ENCODE data around the gene SORCS3.

GRCh38 chr10:104657036-104657435 lies 15.9 kb downstream of the SORCS3 start:
- TF ChIP-seq CTCF (conservative IDR thresholded peaks at IDR 0.05; ENCODE audit: low read depth, low read length) (no peak), POLR2A (IDR thresholded peaks at IDR 0.05; ENCODE audit: low read depth, low read length) (no peak), RFX5 (IDR thresholded peaks at IDR 0.05; ENCODE audit: low read depth, low read length) (no peak), CEBPB (IDR thresholded peaks at IDR 0.05; ENCODE audit: low read depth, low read length) (no peak), FOS (IDR thresholded peaks at IDR 0.05; ENCODE audit: low read depth, low read length) (no peak), ELK1 (IDR thresholded peaks at IDR 0.05; ENCODE audit: borderline replicate concordance, low read depth, low read length) (no peak), RCOR1 (IDR thresholded peaks at IDR 0.05; ENCODE audit: insufficient replicate concordance, low read length) (no peak), MAFK (IDR thresholded peaks at IDR 0.05; ENCODE audit: low read depth, low read length) (no peak)

All from IMR-90 (cell line).